WI38 (cell line): ENCODE results near the gene LMO7.

Source experiments
- H3K4me3 ChIP-seq: 2 replicates; pipeline ENCODE4 v1.5.1; 2011; ENCODE audit warnings: low read depth, mild to moderate bottlenecking, control low read depth, low read length
- TF ChIP-seq, protein P1 (sequence below): IDR thresholded peaks from 2 replicates; pipeline ENCODE4 v1.5.1; 2012; ENCODE audit warnings: low read depth, mild to moderate bottlenecking, control low read depth, low read length

Gene LMO7

GRCh38 chr13:75825161-75825560, 189.0 kb downstream of the LMO7 start:
- no peak overlapping the region for H3K4me3 ChIP-seq
- TF ChIP-seq, protein P1, sequence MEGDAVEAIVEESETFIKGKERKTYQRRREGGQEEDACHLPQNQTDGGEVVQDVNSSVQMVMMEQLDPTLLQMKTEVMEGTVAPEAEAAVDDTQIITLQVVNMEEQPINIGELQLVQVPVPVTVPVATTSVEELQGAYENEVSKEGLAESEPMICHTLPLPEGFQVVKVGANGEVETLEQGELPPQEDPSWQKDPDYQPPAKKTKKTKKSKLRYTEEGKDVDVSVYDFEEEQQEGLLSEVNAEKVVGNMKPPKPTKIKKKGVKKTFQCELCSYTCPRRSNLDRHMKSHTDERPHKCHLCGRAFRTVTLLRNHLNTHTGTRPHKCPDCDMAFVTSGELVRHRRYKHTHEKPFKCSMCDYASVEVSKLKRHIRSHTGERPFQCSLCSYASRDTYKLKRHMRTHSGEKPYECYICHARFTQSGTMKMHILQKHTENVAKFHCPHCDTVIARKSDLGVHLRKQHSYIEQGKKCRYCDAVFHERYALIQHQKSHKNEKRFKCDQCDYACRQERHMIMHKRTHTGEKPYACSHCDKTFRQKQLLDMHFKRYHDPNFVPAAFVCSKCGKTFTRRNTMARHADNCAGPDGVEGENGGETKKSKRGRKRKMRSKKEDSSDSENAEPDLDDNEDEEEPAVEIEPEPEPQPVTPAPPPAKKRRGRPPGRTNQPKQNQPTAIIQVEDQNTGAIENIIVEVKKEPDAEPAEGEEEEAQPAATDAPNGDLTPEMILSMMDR: no peak

DNA sequence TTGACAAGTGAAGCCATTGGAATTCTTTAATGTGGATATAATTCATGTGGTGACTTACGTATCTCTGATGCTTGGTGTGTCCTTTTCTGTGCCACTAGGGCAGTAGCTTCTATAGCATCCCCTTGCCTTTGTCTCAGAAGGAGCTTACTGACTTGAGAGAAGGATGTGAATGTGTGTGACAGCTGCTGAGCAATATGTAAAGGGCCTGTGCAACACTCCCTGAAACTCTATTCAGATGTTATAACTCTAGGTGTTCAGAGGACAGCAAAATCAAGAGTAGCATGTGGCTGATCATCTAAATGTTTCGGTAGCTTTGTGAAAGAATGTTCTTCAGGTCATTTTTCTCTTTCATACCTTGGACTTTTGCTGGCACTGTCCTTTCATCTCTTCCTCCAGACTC, 189.5 kb downstream of the LMO7 start:
- TF ChIP-seq, protein P1: no peak
- no peak overlapping the region for H3K4me3 ChIP-seq

DNA sequence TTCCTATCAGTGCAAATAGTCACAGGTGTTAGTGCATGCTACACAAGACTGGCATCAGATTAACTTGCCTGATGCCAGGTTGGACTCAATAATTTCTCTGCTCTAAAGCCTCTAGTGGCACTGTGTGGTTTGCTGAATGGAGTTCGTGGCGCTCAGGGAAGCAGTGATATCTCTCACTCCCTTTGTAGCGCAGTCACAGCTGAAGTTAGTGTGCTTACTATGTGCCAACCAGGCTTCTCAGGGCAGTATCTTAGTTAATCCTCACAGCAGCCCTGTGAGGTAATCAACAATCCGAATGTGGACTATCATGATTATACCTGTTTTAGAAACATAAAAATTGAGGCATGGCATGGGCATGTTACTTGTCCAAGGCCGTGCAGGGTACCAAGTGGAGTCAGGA, 190.3 kb downstream of the LMO7 start:
- H3K4me3 ChIP-seq: no peak overlapping the region
- TF ChIP-seq, protein P1: no peak

DNA sequence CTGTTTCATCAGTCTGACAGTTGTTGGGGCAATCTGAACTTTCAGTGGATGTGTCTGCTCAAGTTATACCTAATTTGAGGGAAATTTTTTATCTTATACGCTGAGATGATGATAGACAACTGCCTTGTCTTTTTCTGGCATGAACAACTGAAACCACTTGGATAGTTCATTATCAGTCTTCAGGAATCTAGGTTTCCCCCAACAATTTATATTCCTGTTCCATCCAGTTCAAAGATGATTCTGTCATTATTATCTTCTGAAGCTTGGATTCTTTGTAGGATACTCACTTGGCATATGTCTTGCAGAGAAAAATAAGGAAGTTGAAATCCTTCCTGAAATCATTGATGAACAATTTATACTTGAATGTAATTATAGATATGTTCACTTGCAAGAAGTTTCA, 193.7 kb downstream of the LMO7 start:
- H3K4me3 ChIP-seq: no peak overlapping the region
- TF ChIP-seq, protein P1: no peak

- H3K4me3 ChIP-seq: no peak overlapping the region
- TF ChIP-seq, protein P1: no peak
These were observed 194.7 kb downstream of the LMO7 start for GRCh38 chr13:75830842-75831241.

- TF ChIP-seq, protein P1: no peak
- no peak overlapping the region for H3K4me3 ChIP-seq
These were observed 195.3 kb downstream of the LMO7 start for GRCh38 chr13:75831389-75831788.

- no peak overlapping the region for H3K4me3 ChIP-seq
- TF ChIP-seq, protein P1: no peak
These were observed 196.7 kb downstream of the LMO7 start for GRCh38 chr13:75832812-75833211.
